ENCODE measurements around the gene BCR.

BCR gene

GRCh38 chr22:23285236-23285635 is 104.9 kb downstream of the BCR start:
- H3K4me2 ChIP-seq (ENCODE audit: low read depth, low read length, poor library complexity, severe bottlenecking), result no peak overlapping the region
- TF ChIP-seq CTCF (IDR thresholded peaks at IDR 0.05; ENCODE audit: insufficient read depth, low read length, poor library complexity, severe bottlenecking), result no peak
- TF ChIP-seq EZH2phosphoT487 (conservative IDR thresholded peaks at IDR 0.05; ENCODE audit: low read length), result no peak
- H3K27me3 ChIP-seq (ENCODE audit: low read length), result no peaks in the 10 kb centered on the region
- no peaks in the 10 kb centered on the region for H3K36me3 ChIP-seq (ENCODE audit: low read length)
- H3K79me2 ChIP-seq (ENCODE audit: insufficient read depth, low read length), result no peaks in the 10 kb centered on the region
- no peak overlapping the region for H3K27ac ChIP-seq (ENCODE audit: low read depth, low read length)
- no peaks in the 10 kb centered on the region for H3K9me2 ChIP-seq (replicated peaks; ENCODE audit: insufficient read depth, low read length)
- H4K20me1 ChIP-seq (ENCODE audit: low read depth, low read length), result no peaks in the 10 kb centered on the region
- no peak overlapping the region for H3K4me3 ChIP-seq (ENCODE audit: insufficient read depth, low read length, poor library complexity, severe bottlenecking)
- no peaks in the 10 kb centered on the region for H3F3A ChIP-seq (ENCODE audit: insufficient read depth)
- H2AFZ ChIP-seq (ENCODE audit: low read depth, low read length, severe bottlenecking), result no peak overlapping the region
- H3K9me3 ChIP-seq (ENCODE audit: insufficient read depth, low read length), result no peaks in the 10 kb centered on the region
- no peak overlapping the region for H3K9ac ChIP-seq (ENCODE audit: low read length)

- no peak overlapping the region for H2AFZ ChIP-seq (ENCODE audit: low read depth, low read length, severe bottlenecking)
- H3K9me2 ChIP-seq (replicated peaks; ENCODE audit: insufficient read depth, low read length), result no peaks in the 10 kb centered on the region
- H3K4me2 ChIP-seq (ENCODE audit: low read depth, low read length, poor library complexity, severe bottlenecking), result no peak overlapping the region
- no peaks in the 10 kb centered on the region for H3K9me3 ChIP-seq (ENCODE audit: insufficient read depth, low read length)
- no peak for TF ChIP-seq EZH2phosphoT487 (conservative IDR thresholded peaks at IDR 0.05; ENCODE audit: low read length)
- no peak for TF ChIP-seq CTCF (IDR thresholded peaks at IDR 0.05; ENCODE audit: insufficient read depth, low read length, poor library complexity, severe bottlenecking)
- no peaks in the 10 kb centered on the region for H3K79me2 ChIP-seq (ENCODE audit: insufficient read depth, low read length)
- no peak overlapping the region for H3K9ac ChIP-seq (ENCODE audit: low read length)
- no peaks in the 10 kb centered on the region for H3F3A ChIP-seq (ENCODE audit: insufficient read depth)
- no peaks in the 10 kb centered on the region for H3K36me3 ChIP-seq (ENCODE audit: low read length)
- no peaks in the 10 kb centered on the region for H3K27me3 ChIP-seq (ENCODE audit: low read length)
- H3K27ac ChIP-seq (ENCODE audit: low read depth, low read length), result no peak overlapping the region
- no peaks in the 10 kb centered on the region for H4K20me1 ChIP-seq (ENCODE audit: low read depth, low read length)
- no peak overlapping the region for H3K4me3 ChIP-seq (ENCODE audit: insufficient read depth, low read length, poor library complexity, severe bottlenecking)
These were observed 105.4 kb downstream of the BCR start for GRCh38 chr22:23285734-23286133.

GRCh38 chr22:23286296-23286695 is 106.0 kb downstream of the BCR start:
- no peaks in the 10 kb centered on the region for H3K27me3 ChIP-seq (ENCODE audit: low read length)
- H3F3A ChIP-seq (ENCODE audit: insufficient read depth), result no peaks in the 10 kb centered on the region
- no peaks in the 10 kb centered on the region for H3K9me2 ChIP-seq (replicated peaks; ENCODE audit: insufficient read depth, low read length)
- no peaks in the 10 kb centered on the region for H3K79me2 ChIP-seq (ENCODE audit: insufficient read depth, low read length)
- H2AFZ ChIP-seq (ENCODE audit: low read depth, low read length, severe bottlenecking), result no peak overlapping the region
- H3K27ac ChIP-seq (ENCODE audit: low read depth, low read length), result no peak overlapping the region
- H3K36me3 ChIP-seq (ENCODE audit: low read length), result no peaks in the 10 kb centered on the region
- no peak overlapping the region for H3K9ac ChIP-seq (ENCODE audit: low read length)
- H3K4me3 ChIP-seq (ENCODE audit: insufficient read depth, low read length, poor library complexity, severe bottlenecking), result no peak overlapping the region
- no peak overlapping the region for H3K4me2 ChIP-seq (ENCODE audit: low read depth, low read length, poor library complexity, severe bottlenecking)
- no peaks in the 10 kb centered on the region for H3K9me3 ChIP-seq (ENCODE audit: insufficient read depth, low read length)
- TF ChIP-seq CTCF (IDR thresholded peaks at IDR 0.05; ENCODE audit: insufficient read depth, low read length, poor library complexity, severe bottlenecking) (no peak), EZH2phosphoT487 (conservative IDR thresholded peaks at IDR 0.05; ENCODE audit: low read length) (no peak)
- no peaks in the 10 kb centered on the region for H4K20me1 ChIP-seq (ENCODE audit: low read depth, low read length)
